OCI-LY1 (cell line): ENCODE results near the gene DLX5.

Experiments used
- H2AFZ ChIP-seq: fragments of 200-600 bp; sonication (generic), shearing (Covaris generic); 2 replicates; pipeline ENCODE4 v1.6.0; 2014; ENCODE audit warnings: antibody characterized with exemption, mild to moderate bottlenecking, low read length
- H3F3A ChIP-seq: fragments of 200-600 bp; sonication (generic), shearing (Covaris generic); 2 replicates; pipeline ENCODE4 v1.6.0; 2014; ENCODE audit warnings: mild to moderate bottlenecking, antibody characterized with exemption, low read length, moderate library complexity; ENCODE audit not compliant: insufficient read depth
- H3K27ac ChIP-seq: fragments of 200-600 bp; sonication (generic); 2 replicates; pipeline ENCODE4 v1.5.1; 2014; ENCODE audit warnings: low read length, mixed run types, mild to moderate bottlenecking, low read depth; ENCODE audit not compliant: poor library complexity, severe bottlenecking
- H3K27me3 ChIP-seq: fragments of 200-600 bp; sonication (generic); 2 replicates; pipeline ENCODE4 v1.6.0; 2014; ENCODE audit warnings: antibody characterized with exemption, mild to moderate bottlenecking, low read length, moderate library complexity; ENCODE audit not compliant: insufficient read depth
- H3K36me3 ChIP-seq: fragments of 200-600 bp; sonication (generic); 2 replicates; pipeline ENCODE4 v1.6.1; 2014; ENCODE audit warnings: mild to moderate bottlenecking, antibody characterized with exemption, low read length, moderate library complexity, mixed read lengths; ENCODE audit not compliant: insufficient read depth
- H3K4me1 ChIP-seq: fragments of 200-600 bp; sonication (generic); 2 replicates; pipeline ENCODE4 v1.5.1; 2014; ENCODE audit warnings: mild to moderate bottlenecking, low read length, moderate library complexity; ENCODE audit not compliant: insufficient read depth, severe bottlenecking
- H3K4me2 ChIP-seq: fragments of 200-600 bp; sonication (generic), shearing (Covaris generic); 2 replicates; pipeline ENCODE4 v1.6.1; 2014; ENCODE audit warnings: low read length
- H3K4me3 ChIP-seq: fragments of 200-600 bp; sonication (generic); 2 replicates; pipeline ENCODE4 v1.5.1; 2014; ENCODE audit warnings: low read length, low read depth, mild to moderate bottlenecking, mixed read lengths; ENCODE audit not compliant: poor library complexity, severe bottlenecking
- H3K79me2 ChIP-seq: fragments of 200-600 bp; shearing (Covaris generic); 2 replicates; pipeline ENCODE4 v1.6.1; 2016; ENCODE audit warnings: mixed run types, low read length, mixed read lengths; ENCODE audit not compliant: insufficient read depth
- H3K9ac ChIP-seq: fragments of 200-600 bp; sonication (generic), shearing (Covaris generic); 2 replicates; pipeline ENCODE4 v1.6.1; 2014; ENCODE audit warnings: mild to moderate bottlenecking, low read length, mixed read lengths
- H3K9me2 ChIP-seq: fragments of 200-600 bp; sonication (generic), shearing (Covaris generic); 2 replicates; pipeline ENCODE4 v1.6.1; 2014; ENCODE audit warnings: low read depth, mild to moderate bottlenecking, low read length, mixed read lengths
- H3K9me3 ChIP-seq: fragments of 200-600 bp; shearing (Covaris generic); 2 replicates; pipeline ENCODE4 v1.6.1; 2014; ENCODE audit warnings: low read length, mixed read lengths
- H4K20me1 ChIP-seq: fragments of 200-600 bp; sonication (generic), shearing (Covaris generic); 2 replicates; pipeline ENCODE4 v1.6.0; 2016; ENCODE audit warnings: mild to moderate bottlenecking, low read length; ENCODE audit not compliant: insufficient read depth
- EZH2 ChIP-seq: fragments of 200-600 bp; sonication (generic), shearing (Covaris generic); IDR thresholded peaks from 2 replicates; pipeline ENCODE4 v1.8.0; 2017; ENCODE audit warnings: borderline replicate concordance, mixed run types, mild to moderate bottlenecking, antibody characterized with exemption, low read length, moderate library complexity, mixed read lengths
- TF ChIP-seq, protein P1 (sequence below): fragments of 200-600 bp; sonication (generic), shearing (Covaris generic); IDR thresholded peaks from 2 replicates; pipeline ENCODE4 v1.5.1; 2017; ENCODE audit warnings: mild to moderate bottlenecking, antibody characterized with exemption, low read length, moderate library complexity, mixed read lengths

The DLX5 gene

DNA sequence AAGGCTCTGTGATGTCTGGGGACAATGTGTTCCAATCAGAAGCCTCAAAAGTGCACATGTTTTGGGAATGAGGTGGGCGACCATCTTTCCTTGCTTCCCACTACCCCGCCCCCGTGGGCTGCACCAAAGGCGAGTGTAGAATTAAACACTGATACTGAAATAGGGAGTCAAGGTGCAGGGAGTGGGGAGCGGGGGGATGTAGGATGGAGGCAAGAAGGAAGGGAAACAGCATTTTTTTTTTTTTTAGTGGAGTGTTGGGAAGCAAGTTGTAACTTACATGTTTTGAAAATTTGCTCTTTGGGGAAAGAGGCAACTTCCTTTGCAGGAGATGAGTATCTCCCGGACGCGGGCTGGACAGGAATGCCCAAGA, 484 bp upstream of the DLX5 start:
- Histone ChIP-seq H3F3A (no peaks in the 10 kb centered on the region), H3K36me3 (no peaks in the 10 kb centered on the region), H3K27ac (no peak overlapping the region), H3K79me2 (no peaks in the 10 kb centered on the region), H3K4me2 (no peak overlapping the region), H3K9me3 (no peaks in the 10 kb centered on the region), H3K4me1 (no peaks in the 10 kb centered on the region), H2AFZ (no peak overlapping the region), H3K4me3 (no peak overlapping the region), H3K27me3 (no peaks in the 10 kb centered on the region; the same call in 1 of the 2 replicates), H3K9ac (no peak overlapping the region), H3K9me2 (no peaks in the 10 kb centered on the region), H4K20me1 (no peaks in the 10 kb centered on the region)
- TF ChIP-seq EZH2: no peak
- TF ChIP-seq, protein P1, sequence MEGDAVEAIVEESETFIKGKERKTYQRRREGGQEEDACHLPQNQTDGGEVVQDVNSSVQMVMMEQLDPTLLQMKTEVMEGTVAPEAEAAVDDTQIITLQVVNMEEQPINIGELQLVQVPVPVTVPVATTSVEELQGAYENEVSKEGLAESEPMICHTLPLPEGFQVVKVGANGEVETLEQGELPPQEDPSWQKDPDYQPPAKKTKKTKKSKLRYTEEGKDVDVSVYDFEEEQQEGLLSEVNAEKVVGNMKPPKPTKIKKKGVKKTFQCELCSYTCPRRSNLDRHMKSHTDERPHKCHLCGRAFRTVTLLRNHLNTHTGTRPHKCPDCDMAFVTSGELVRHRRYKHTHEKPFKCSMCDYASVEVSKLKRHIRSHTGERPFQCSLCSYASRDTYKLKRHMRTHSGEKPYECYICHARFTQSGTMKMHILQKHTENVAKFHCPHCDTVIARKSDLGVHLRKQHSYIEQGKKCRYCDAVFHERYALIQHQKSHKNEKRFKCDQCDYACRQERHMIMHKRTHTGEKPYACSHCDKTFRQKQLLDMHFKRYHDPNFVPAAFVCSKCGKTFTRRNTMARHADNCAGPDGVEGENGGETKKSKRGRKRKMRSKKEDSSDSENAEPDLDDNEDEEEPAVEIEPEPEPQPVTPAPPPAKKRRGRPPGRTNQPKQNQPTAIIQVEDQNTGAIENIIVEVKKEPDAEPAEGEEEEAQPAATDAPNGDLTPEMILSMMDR: no peak

DNA sequence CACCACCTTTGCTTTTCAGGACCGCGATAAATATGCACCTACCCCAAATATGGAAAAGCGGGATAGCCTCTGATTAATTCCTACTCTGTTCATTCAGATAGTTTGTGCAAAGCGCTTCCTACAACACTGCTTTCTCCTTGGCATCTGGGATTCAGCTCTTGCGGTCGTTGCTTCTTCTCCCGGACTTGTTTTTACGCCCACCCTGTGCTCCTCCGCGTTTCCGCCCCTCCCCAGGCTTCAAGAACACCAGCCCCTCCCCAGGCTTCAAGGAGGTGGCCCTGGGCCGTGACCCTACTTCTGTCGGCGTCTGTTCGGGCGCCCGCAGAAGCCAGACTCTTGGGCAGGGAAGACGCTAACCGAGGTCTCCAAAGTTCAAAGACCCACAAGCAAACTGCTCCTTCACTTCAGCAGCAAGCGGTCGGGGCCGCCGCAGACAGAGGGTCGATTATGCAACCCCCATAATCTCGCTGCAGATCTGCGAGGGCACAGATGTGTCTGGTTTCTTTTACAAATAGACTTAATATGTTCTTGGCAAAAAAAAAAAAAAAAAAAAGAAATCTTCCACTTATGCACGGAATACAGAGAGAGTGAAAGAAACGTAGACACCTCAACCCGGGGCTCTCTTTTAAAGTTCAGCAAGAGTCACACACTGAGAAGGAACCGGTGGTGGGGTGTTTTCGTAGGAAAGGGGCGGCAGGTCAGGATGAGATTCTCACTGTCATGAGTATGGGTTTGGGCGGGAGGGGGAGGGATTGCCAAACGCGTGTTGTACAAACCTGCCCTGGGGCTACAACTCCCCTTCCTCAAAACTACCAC, 1.9 kb downstream of the DLX5 start:
- no peaks in the 10 kb centered on the region for H4K20me1 ChIP-seq
- H3K4me1 ChIP-seq: no peaks in the 10 kb centered on the region
- no peak overlapping the region for H3K27ac ChIP-seq
- no peak overlapping the region for H2AFZ ChIP-seq
- no peaks in the 10 kb centered on the region for H3K36me3 ChIP-seq
- H3K4me2 ChIP-seq: no peak overlapping the region
- TF ChIP-seq, protein P1: no peak
- TF ChIP-seq EZH2: no peak
- no peaks in the 10 kb centered on the region for H3K79me2 ChIP-seq
- no peak overlapping the region for H3K4me3 ChIP-seq
- no peaks in the 10 kb centered on the region for H3F3A ChIP-seq
- no peaks in the 10 kb centered on the region for H3K9me3 ChIP-seq
- H3K27me3 ChIP-seq: no peaks in the 10 kb centered on the region; the same call in 1 of the 2 replicates
- H3K9ac ChIP-seq: no peak overlapping the region
- no peaks in the 10 kb centered on the region for H3K9me2 ChIP-seq

DNA sequence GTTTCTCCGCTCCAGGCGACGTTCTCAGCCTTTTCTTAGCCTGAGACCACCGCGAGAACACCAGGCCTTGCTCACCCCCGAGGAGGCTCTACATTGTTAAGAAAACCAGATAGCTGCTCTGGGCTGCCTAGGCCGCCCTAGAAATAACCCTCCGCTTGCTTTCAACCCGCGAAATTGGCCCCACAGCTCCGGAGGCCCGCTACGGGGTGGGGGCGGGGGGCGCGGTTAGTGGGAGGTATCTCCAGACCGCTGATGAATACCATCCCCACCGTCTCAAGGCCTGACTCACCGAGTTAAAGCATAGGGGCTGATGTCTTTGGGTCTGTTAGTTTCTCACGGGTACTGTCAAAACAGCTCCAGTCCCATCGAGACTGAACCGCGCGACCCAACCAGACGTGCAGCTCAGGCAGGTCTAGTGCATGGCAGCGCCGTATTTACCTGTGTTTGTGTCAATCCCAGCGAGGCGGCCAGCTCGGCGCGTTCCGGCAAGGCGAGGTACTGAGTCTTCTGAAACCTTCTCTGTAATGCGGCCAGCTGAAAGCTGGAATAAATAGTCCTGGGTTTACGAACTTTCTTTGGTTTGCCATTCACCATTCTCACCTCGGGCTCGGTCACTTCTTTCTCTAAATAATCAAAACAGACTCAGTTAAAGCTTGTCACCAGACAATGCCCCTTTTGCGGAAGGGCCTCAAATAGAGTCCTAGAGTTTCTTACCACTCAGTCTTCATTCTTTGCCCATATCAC, 2.7 kb downstream of the DLX5 start:
- Histone ChIP-seq H3K4me2 (no peak overlapping the region), H3K9me3 (no peaks in the 10 kb centered on the region), H4K20me1 (no peaks in the 10 kb centered on the region), H3K4me3 (no peak overlapping the region), H3K36me3 (no peaks in the 10 kb centered on the region), H3K4me1 (no peaks in the 10 kb centered on the region), H3K27ac (no peak overlapping the region), H3K9me2 (no peaks in the 10 kb centered on the region), H2AFZ (no peak overlapping the region), H3F3A (no peaks in the 10 kb centered on the region), H3K9ac (no peak overlapping the region), H3K27me3 (no peaks in the 10 kb centered on the region; the same call in 1 of the 2 replicates), H3K79me2 (no peaks in the 10 kb centered on the region)
- no peak for TF ChIP-seq EZH2
- TF ChIP-seq, protein P1: no peak
